Ovary (tissue), 9 donors: ENCODE measurements around the gene NT5DC2. TPM values are rescaled to one million over a fixed set of nuclear protein-coding genes. Genes with fewer than 3 reads are reported as not detected.

Source experiments
- DNase-seq, 5 donors: peaks; one replicate each; pipeline ENCODE4 v3.0.0-alpha.2; 2019 to 2020
- H3K27ac ChIP-seq, 2 donors: fragments of 200-600 bp; one replicate each; pipeline versions ENCODE4 v1.5.1 to v1.8.0; 2019 to 2022
- H3K27me3 ChIP-seq: fragments of 200-600 bp; one replicate; pipeline ENCODE4 v1.8.0; 2022
- H3K36me3 ChIP-seq: fragments of 200-600 bp; sonication (generic); one replicate; pipeline ENCODE4 v1.5.1; 2019
- H3K4me1 ChIP-seq: one replicate; pipeline ENCODE4 v1.8.1; 2013; ENCODE audit warnings: mild to moderate bottlenecking, moderate library complexity; ENCODE audit not compliant: insufficient read depth
- H3K4me3 ChIP-seq: fragments of 200-600 bp; sonication (generic); one replicate; pipeline ENCODE4 v1.5.1; 2017
- H3K9me3 ChIP-seq, 2 donors: fragments of 200-600 bp in 1 of 2; sonication (generic) in 1 of 2; one replicate each; pipeline versions ENCODE4 v1.5.1 to v1.8.1; 2013 to 2019; ENCODE audit warnings: mild to moderate bottlenecking in 1 of 2, moderate library complexity in 1 of 2
- CTCF ChIP-seq, 3 donors: fragments of 450-650 bp in 2 of 3; fragments of 200-600 bp in 1 of 3; IDR thresholded peaks; one replicate each; pipeline versions ENCODE4 v1.5.1 to v1.8.0; 2016 to 2022; ENCODE audit warnings: antibody characterized with exemption in 3 of 3, mild to moderate bottlenecking in 1 of 3
- EP300 ChIP-seq: sonication (generic); formaldehyde crosslinking; IDR thresholded peaks from one replicate; pipeline ENCODE4 v1.6.1; 2017; ENCODE audit warnings: antibody characterized with exemption
- POLR2A ChIP-seq: fragments of 450-650 bp; IDR thresholded peaks from one replicate; pipeline ENCODE4 v1.6.1; 2017; ENCODE audit warnings: antibody characterized with exemption, mild to moderate bottlenecking, moderate library complexity
- WGBS, 3 donors: extraction: QIAGEN DNeasy Blood & Tissue Kit in 1 of 3; methylation state at CpG; one replicate each; pipeline versions ENCODE4 v1.1.5 to v1.1.7; 2013 to 2017; 5-methylcytosine and 5-hydroxymethylcytosine counted together
- intact Hi-C, 4 donors: fragments of 100-400 bp; cut with DNase I; formaldehyde crosslinking; loops; one replicate each; pipeline versions ENCODE4 v1.11.0 to v1.15.1; 2022 to 2023
- polyA plus RNA-seq, 2 donors: library from polyadenylated mRNA; stranded (reverse); fragments of 200-250 nt in 1 of 2; fragments of 350-450 nt in 1 of 2; fragmentation: Illumina TruSeq in 1 of 2; extraction: RNeasy Lipid Tissue Mini Kit (QIAGEN cat#74804) in 1 of 2; gene quantifications; one replicate each; pipeline ENCODE4 v1.2.3, GENCODE V29; 2013 to 2014
- total RNA-seq, 7 donors: library from RNA; depleted of rRNA in 2 of 7; stranded (reverse); fragments of >200 nt in 2 of 7; fragmentation: NEBNext Ultra II Directional in 3 of 7; extraction: Animal tissue kit (Norgen Biotek cat#: 25700) in 3 of 7; gene quantifications; one replicate each; pipeline versions ENCODE4 v1.1.0 to v1.2.4, GENCODE V29; 2016 to 2023
- donor health status: DM: no; HTN: no; CAD: no; lungs with moderate emphysema.
- donor health status: DM: no; HTN: no; CAD: no.
- donor health status: Bipolar disorder and iron deficiency.
- donor health status: DM: yes; HTN: yes; CAD: no.
- donor health status: DM: no; HTN: no; CAD: no.
- donor health status: DM: yes; HTN: yes; CAD: no.

NT5DC2 gene
- total and polyA plus RNA-seq, 9 donors: 19.6 to 129 (median 51.9) TPM

DNA sequence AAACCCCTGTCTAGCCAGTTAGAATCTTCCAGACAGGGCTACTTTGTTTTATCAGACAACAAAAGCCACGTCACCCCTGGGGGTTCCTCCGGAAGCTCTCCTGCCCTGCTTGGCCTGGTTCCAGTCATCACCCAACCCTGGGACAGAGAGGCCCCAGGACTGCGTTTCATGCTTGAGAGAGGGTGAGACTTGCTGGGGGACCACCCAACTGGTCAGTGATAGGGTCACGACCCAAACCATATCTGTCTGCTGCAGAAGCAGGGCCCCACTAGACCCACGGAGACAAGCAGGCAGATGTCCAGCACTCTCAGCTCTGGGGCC is 1.2 kb downstream of the NT5DC2 start:
- Histone ChIP-seq H3K9me3 (no peaks in the 10 kb centered on the region), H3K4me3 (peak overlapping the region; percentile 47), H3K27me3 (no peaks in the 10 kb centered on the region), H3K36me3 (no peaks in the 10 kb centered on the region), H3K27ac (peak overlapping the region; percentile 36 to 41), H3K4me1 (peaks cover 12% of the 10 kb centered on the region)
- DNase-seq: peak in 4 of 5 donors; percentile 21 to 55 (median 44)
- intact Hi-C loops: loop anchor here in 2 of 4 donors (5.0 to 10.0 kb wide), 3 partner anchors 80 to 172 kb away; partner anchors contain the start of genes GLT8D1 (in 1 of the 2), GNL3 (in 1 of the 2), PBRM1 (in 1 of the 2) and SPCS1 (in 1 of the 2)
- TF ChIP-seq POLR2A (no peak), CTCF (IDR thresholded peaks at IDR 0.05) (no peak), EP300 (no peak)
- 36 to 45% (median 39%) methylated on average over 5 of the region's 5 CpGs for WGBS, 3 donors

GRCh38 chr3:52531860-52532516 is 1.7 kb downstream of the NT5DC2 start:
- 87 to 88% (median 88%) methylated on average over 14 of the region's 14 CpGs for WGBS, 3 donors
- intact Hi-C loops: loop anchor here in 2 of 4 donors (5.0 to 10.0 kb wide), 3 partner anchors 80 to 173 kb away; partner anchors contain the start of genes GLT8D1 (in 1 of the 2), GNL3 (in 1 of the 2), PBRM1 (in 1 of the 2) and SPCS1 (in 1 of the 2)
- H3K9me3 ChIP-seq: no peaks in the 10 kb centered on the region
- peak overlapping the region in 1 of 2 donors; percentile 7 for H3K27ac ChIP-seq
- DNase-seq: peak in 4 of 5 donors; percentile 12 to 45 (median 32)
- H3K27me3 ChIP-seq: no peaks in the 10 kb centered on the region
- no peaks in the 10 kb centered on the region for H3K36me3 ChIP-seq
- TF ChIP-seq EP300 (no peak), POLR2A (no peak), CTCF (IDR thresholded peaks at IDR 0.05) (no peak)
- no peak overlapping the region for H3K4me3 ChIP-seq
- H3K4me1 ChIP-seq: peaks cover 15% of the 10 kb centered on the region

DNA sequence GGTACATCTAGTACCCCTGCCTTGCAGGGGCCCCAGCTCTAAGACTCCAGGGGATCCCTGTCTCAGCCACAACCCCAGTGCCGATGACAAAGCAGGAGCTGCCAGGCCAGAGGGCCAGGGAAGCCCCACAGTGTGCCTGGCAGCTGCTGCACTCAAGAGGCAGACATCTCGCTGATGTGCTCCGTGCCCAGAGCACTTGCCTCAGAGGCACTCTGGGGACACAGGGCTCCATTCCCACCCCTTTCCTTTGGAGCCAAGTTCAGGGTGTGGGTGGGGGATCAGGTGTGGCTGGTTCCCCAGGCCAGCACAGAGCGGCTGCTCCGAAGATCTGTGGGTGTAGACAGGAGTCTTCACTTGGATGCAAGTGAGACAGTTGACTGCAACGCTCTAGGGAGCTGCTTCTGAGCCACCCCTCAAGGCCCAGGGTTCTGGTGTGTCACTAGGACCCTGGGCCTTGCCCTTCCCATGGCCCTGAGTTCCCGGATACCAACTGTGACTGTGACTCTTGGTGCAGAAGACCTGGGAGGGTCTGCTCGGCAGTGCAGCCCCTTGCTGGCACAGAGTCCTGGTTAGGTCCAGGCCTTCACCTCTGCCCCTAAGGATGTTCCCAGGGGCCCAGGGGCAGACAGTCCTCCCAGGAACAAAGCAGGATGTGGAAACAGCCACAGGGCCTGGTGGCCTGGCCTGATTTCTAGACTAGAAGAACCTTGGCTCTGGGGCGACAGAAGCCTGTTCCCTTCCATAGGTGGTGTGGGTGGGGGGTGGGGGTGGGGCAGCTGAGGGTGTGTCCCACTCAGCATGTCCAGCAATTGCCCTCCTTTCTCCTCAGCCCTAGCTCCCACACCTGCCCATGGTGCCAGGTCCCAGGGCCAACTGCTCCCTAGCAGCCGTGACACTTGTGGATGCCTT is 2.5 kb downstream of the NT5DC2 start:
- intact Hi-C loops: loop anchor here in 2 of 4 donors (5.0 to 10.0 kb wide), 3 partner anchors 79 to 174 kb away; partner anchors contain the start of genes GLT8D1 (in 1 of the 2), GNL3 (in 1 of the 2), PBRM1 (in 1 of the 2) and SPCS1 (in 1 of the 2)
- Histone ChIP-seq H3K27ac (no peak overlapping the region), H3K4me3 (no peak overlapping the region), H3K27me3 (no peaks in the 10 kb centered on the region), H3K4me1 (peaks cover 16% of the 10 kb centered on the region), H3K9me3 (no peaks in the 10 kb centered on the region), H3K36me3 (no peaks in the 10 kb centered on the region)
- DNase-seq: peak in 4 of 5 donors; percentile 17 to 33 (median 22)
- no peak for TF ChIP-seq CTCF (IDR thresholded peaks at IDR 0.05)
- no peak for TF ChIP-seq EP300
- TF ChIP-seq POLR2A: no peak
- 79 to 83% (median 82%) methylated on average over 9 to 10 of the region's 10 CpGs for WGBS, 3 donors
